Progenitor cell of endocrine pancreas (in vitro differentiated cells): Measurements from ENCODE around the gene CAVIN3. TPM values are rescaled to one million over a fixed set of nuclear protein-coding genes. Genes with fewer than 3 reads are reported as not detected.

ENCODE experiments used
- DNase-seq: peaks from one replicate; pipeline ENCODE4 v3.0.0; 2021; ENCODE audit warnings: low spot score; ENCODE audit not compliant: unreplicated experiment
- H3K27ac Mint-ChIP-seq: 2 replicates; pipeline ENCODE4 v1.8.0; 2021; ENCODE audit warnings: mild to moderate bottlenecking, moderate library complexity, mixed read lengths
- H3K27me3 Mint-ChIP-seq: 2 replicates; pipeline ENCODE4 v1.8.0; 2021; ENCODE audit warnings: mixed read lengths
- H3K36me3 Mint-ChIP-seq: 2 replicates; pipeline ENCODE4 v1.8.0; 2022; ENCODE audit warnings: mixed read lengths; ENCODE audit not compliant: insufficient read depth
- H3K4me1 Mint-ChIP-seq: 2 replicates; pipeline ENCODE4 v1.8.0; 2021; ENCODE audit warnings: low read depth, mixed read lengths
- H3K4me3 Mint-ChIP-seq: 2 replicates; pipeline ENCODE4 v1.8.0; 2021; ENCODE audit warnings: low read depth, mild to moderate bottlenecking, moderate library complexity, mixed read lengths
- H3K9me3 Mint-ChIP-seq: 2 replicates; pipeline ENCODE4 v1.8.0; 2021; ENCODE audit warnings: low read depth, mixed read lengths
- total RNA-seq: library from RNA; stranded (reverse); gene quantifications from 2 replicates; pipeline ENCODE4 v1.2.1, GENCODE V29; 2021
- TF ChIP-seq, protein P1 (sequence below): fragments of 200-600 bp; sonication (generic); IDR thresholded peaks from one replicate; pipeline ENCODE4 v1.5.0; 2021; ENCODE audit warnings: antibody characterized with exemption, mild to moderate bottlenecking; ENCODE audit not compliant: unreplicated experiment

The CAVIN3 gene
- total RNA-seq, 1 donor from 2014 or later, result 6.7 TPM

DNA sequence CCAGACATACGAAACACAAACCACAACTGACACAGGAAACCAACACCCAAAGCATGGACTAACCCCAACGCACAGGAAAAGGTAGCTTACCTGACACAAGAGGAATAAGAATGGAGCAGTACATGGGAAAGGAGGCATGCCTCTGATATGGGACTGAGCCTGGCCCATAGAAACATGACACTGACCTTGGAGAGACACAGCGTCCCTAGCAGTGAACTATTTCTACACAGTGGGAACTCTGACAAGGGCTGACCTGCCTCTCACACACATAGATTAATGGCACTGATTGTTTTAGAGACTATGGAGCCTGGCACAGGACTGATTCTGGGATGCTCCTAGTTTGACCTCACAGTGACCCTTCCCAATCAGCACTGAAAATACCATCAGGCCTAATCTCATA lies 48.7 kb downstream of the CAVIN3 start:
- Mint-ChIP-seq H3K27me3 (no peaks in the 10 kb centered on the region), H3K4me1 (no peaks in the 10 kb centered on the region)
- no peak for DNase-seq

DNA sequence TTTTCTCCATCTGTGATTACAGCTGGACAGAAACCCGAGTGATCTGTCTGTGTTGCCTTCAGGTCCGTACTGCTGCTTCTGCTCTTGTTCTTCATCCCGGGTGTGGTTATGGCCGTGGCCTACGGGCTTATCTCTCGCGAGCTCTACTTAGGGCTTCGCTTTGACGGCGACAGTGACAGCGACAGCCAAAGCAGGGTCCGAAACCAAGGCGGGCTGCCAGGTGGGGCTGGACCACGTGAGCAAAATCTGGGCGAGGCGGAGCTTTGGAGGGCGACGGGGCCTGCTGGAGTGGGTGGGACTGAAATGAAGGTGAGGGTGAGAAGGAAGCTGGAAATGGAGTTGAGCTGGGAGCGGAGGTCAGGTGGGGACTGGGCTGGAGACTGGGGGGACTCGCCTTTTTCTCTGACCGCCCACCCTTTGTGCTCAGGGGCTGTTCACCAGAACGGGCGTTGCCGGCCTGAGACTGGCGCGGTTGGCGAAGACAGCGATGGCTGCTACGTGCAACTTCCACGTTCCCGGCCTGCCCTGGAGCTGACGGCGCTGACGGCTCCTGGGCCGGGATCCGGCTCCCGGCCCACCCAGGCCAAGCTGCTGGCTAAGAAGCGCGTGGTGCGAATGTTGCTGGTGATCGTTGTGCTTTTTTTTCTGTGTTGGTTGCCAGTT lies 49.6 kb downstream of the CAVIN3 start:
- Mint-ChIP-seq H3K9me3 (peaks cover under 1% of the 10 kb centered on the region), H3K27me3 (no peaks in the 10 kb centered on the region), H3K4me1 (no peaks in the 10 kb centered on the region), H3K36me3 (peaks cover 5% of the 10 kb centered on the region), H3K27ac (no peak overlapping the region), H3K4me3 (no peak overlapping the region)
- TF ChIP-seq, protein P1, sequence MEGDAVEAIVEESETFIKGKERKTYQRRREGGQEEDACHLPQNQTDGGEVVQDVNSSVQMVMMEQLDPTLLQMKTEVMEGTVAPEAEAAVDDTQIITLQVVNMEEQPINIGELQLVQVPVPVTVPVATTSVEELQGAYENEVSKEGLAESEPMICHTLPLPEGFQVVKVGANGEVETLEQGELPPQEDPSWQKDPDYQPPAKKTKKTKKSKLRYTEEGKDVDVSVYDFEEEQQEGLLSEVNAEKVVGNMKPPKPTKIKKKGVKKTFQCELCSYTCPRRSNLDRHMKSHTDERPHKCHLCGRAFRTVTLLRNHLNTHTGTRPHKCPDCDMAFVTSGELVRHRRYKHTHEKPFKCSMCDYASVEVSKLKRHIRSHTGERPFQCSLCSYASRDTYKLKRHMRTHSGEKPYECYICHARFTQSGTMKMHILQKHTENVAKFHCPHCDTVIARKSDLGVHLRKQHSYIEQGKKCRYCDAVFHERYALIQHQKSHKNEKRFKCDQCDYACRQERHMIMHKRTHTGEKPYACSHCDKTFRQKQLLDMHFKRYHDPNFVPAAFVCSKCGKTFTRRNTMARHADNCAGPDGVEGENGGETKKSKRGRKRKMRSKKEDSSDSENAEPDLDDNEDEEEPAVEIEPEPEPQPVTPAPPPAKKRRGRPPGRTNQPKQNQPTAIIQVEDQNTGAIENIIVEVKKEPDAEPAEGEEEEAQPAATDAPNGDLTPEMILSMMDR, result no peak
- no peak for DNase-seq

More for the DNA sequence above, 48.7 kb downstream of the CAVIN3 start:
- Mint-ChIP-seq H3K4me3 (no peak overlapping the region), H3K27ac (no peak overlapping the region), H3K36me3 (peaks cover 5% of the 10 kb centered on the region), H3K9me3 (peaks cover 9% of the 10 kb centered on the region)
- TF ChIP-seq, protein P1, result no peak

DNA sequence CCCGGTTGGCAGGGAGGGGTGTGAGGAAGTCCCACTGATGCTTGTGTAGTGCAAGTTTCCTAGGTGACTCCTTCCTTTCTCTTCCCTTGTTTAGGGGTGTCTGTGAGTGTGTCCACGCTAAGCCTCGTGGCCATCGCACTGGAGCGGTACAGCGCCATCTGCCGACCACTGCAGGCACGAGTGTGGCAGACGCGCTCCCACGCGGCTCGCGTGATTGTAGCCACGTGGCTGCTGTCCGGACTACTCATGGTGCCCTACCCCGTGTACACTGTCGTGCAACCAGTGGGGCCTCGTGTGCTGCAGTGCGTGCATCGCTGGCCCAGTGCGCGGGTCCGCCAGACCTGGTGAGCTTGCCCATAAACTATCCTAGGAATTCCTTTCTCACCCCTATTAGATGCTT lies 50.3 kb downstream of the CAVIN3 start:
- H3K36me3 Mint-ChIP-seq, result peaks cover 5% of the 10 kb centered on the region
- no peak for DNase-seq
- H3K4me3 Mint-ChIP-seq, result no peak overlapping the region
- H3K27ac Mint-ChIP-seq, result no peak overlapping the region
- no peaks in the 10 kb centered on the region for H3K4me1 Mint-ChIP-seq
- H3K27me3 Mint-ChIP-seq, result no peaks in the 10 kb centered on the region
- no peaks in the 10 kb centered on the region for H3K9me3 Mint-ChIP-seq
- TF ChIP-seq, protein P1, result no peak

Other genes with a start within 250 kb of the CAVIN3 start
- gene OR56B4, start 212.8 kb downstream of the CAVIN3 start, total RNA-seq, result not detected in 2 replicates
- gene OR52B2, start 150.2 kb downstream of the CAVIN3 start, total RNA-seq, result not detected in 2 replicates
- gene OR52W1, start 121.3 kb downstream of the CAVIN3 start, total RNA-seq, result not detected in 2 replicates
- gene C11orf42, start 114.9 kb downstream of the CAVIN3 start, total RNA-seq, result not detected in 2 replicates
- 58.4 and 63.0 TPM in 2 replicates for gene FHIP1B, start 85.9 kb downstream of the CAVIN3 start, total RNA-seq
- gene CNGA4, start 81.4 kb downstream of the CAVIN3 start, total RNA-seq, result 2.0 and 2.1 TPM in 2 replicates
- gene CCKBR, start 60.7 kb downstream of the CAVIN3 start, total RNA-seq, result 7.4 and 7.5 TPM in 2 replicates
- 25.5 and 27.8 TPM in 2 replicates for gene SMPD1, start 70.0 kb upstream of the CAVIN3 start, total RNA-seq
- gene APBB1, start 98.6 kb upstream of the CAVIN3 start, total RNA-seq, result 64.2 and 71.4 TPM in 2 replicates
- gene HPX, start 120.5 kb upstream of the CAVIN3 start, total RNA-seq, result 2.5 and 6.1 TPM in 2 replicates
- 18.5 and 22.6 TPM in 2 replicates for gene TRIM3, start 153.4 kb upstream of the CAVIN3 start, total RNA-seq
- gene ARFIP2, start 160.8 kb upstream of the CAVIN3 start, total RNA-seq, result 77.0 and 78.1 TPM in 2 replicates
- 34.2 and 37.5 TPM in 2 replicates for gene TIMM10B, start 161.0 kb upstream of the CAVIN3 start, total RNA-seq
- 7.0 and 7.7 TPM in 2 replicates for gene DNHD1, start 176.8 kb upstream of the CAVIN3 start, total RNA-seq